Heart left ventricle (tissue), 16 donors: Measurements from ENCODE around the gene STX10. TPM values are rescaled to one million over a fixed set of nuclear protein-coding genes. Genes with fewer than 3 reads are reported as not detected.
A peak's percentile ranks its signal among the peaks of the same experiment; 100 is the strongest.

ENCODE experiments used
- ATAC-seq, 4 donors: fragments of 200-7000 bp; cut with Tn5 transposase; one replicate each; pipeline ENCODE4 v1.9.1; 2020 to 2022; ENCODE audit warnings: moderate library complexity in 4 of 4, mild to moderate bottlenecking in 3 of 4, moderate number of reproducible peaks in 1 of 4
- DNase-seq, 5 donors: peaks; one replicate each; pipeline ENCODE4 v3.0.0-alpha.2; 2020
- H3K27ac ChIP-seq, 12 donors: fragments of 200-600 bp; sonication (generic) in 4 of 12; one replicate each; pipeline versions ENCODE4 v1.5.0 to v1.8.0; 2016 to 2022; ENCODE audit warnings: mild to moderate bottlenecking in 2 of 12
- H3K27me3 ChIP-seq, 9 donors: fragments of 200-600 bp; sonication (generic) in 2 of 9; one replicate each; pipeline versions ENCODE4 v1.5.1 to v1.8.0; 2016 to 2022; ENCODE audit warnings: mild to moderate bottlenecking in 3 of 9
- H3K36me3 ChIP-seq, 9 donors: fragments of 200-600 bp; sonication (generic) in 2 of 9; one replicate each; pipeline versions ENCODE4 v1.5.0 to v1.8.0; 2018 to 2022; ENCODE audit warnings: mild to moderate bottlenecking in 2 of 9
- H3K4me1 ChIP-seq, 12 donors: fragments of 200-600 bp; sonication (generic) in 4 of 12; one replicate each; pipeline versions ENCODE4 v1.5.0 to v1.8.0; 2016 to 2022; ENCODE audit warnings: mild to moderate bottlenecking in 3 of 12
- H3K4me3 ChIP-seq, 12 donors: fragments of 200-600 bp; sonication (generic) in 4 of 12; one replicate each; pipeline versions ENCODE4 v1.5.0 to v1.8.0; 2017 to 2022; ENCODE audit warnings: mild to moderate bottlenecking in 9 of 12, moderate library complexity in 4 of 12
- H3K9me3 ChIP-seq, 12 donors: fragments of 200-600 bp; sonication (generic) in 4 of 12; one replicate each; pipeline versions ENCODE4 v1.5.0 to v1.8.0; 2016 to 2022; ENCODE audit warnings: mild to moderate bottlenecking in 1 of 12
- CTCF ChIP-seq, 12 donors: fragments of 200-600 bp; sonication (generic) in 4 of 12; IDR thresholded peaks; one replicate each; pipeline versions ENCODE4 v1.5.0 to v1.8.0; 2018 to 2022; ENCODE audit warnings: antibody characterized with exemption in 12 of 12, mild to moderate bottlenecking in 5 of 12
- POLR2A ChIP-seq, 2 donors: fragments of 450-650 bp; IDR thresholded peaks; one replicate each; pipeline ENCODE4 v1.6.1; 2017; ENCODE audit warnings: antibody characterized with exemption in 2 of 2, mild to moderate bottlenecking in 2 of 2, moderate library complexity in 2 of 2
- WGBS, 4 donors: extraction: QIAGEN DNeasy Blood & Tissue Kit in 2 of 4; methylation state at CpG; one replicate each; pipeline versions ENCODE4 v1.1.5 to v1.1.7; 2013 to 2018; 5-methylcytosine and 5-hydroxymethylcytosine counted together
- intact Hi-C, 10 donors: fragments of 100-400 bp; cut with DNase I; formaldehyde crosslinking; loops; one replicate each; pipeline versions ENCODE4 v1.11.1 to v1.14.2; 2022
- polyA plus RNA-seq, 2 donors: library from polyadenylated mRNA; stranded (reverse); fragments of 200-250 nt; gene quantifications; one replicate each; pipeline ENCODE4 v1.2.3, GENCODE V29; 2013
- total RNA-seq, 9 donors: library from RNA; depleted of rRNA in 2 of 9; stranded (reverse); fragments of >200 nt in 2 of 9; fragmentation: NEBNext Ultra II Directional in 3 of 9; extraction: Animal tissue kit (Norgen Biotek cat#: 25700) in 3 of 9; gene quantifications; one replicate each; pipeline versions ENCODE4 v1.1.0 to v1.2.4, GENCODE V29; 2016 to 2023
- donor health status: ischemic (EF 13 %, LVEDD 7.1; RV severe dilation, severe dysfunction).
- donor health status: healthy with polysubstance abuse.
- donor health status: DM: no; HTN: yes; CAD: no.
- donor health status: DM: no; HTN: no; CAD: no.
- donor health status: ischemic (EF 25% LVEDD 6.9; RV normal size, moderate dysfunction).
- donor health status: ischemic (EF 25% LVEDD 5.7; RV mildly dilated, moderate dysfunction).
- donor health status: healthy.
- donor health status: DM: yes; HTN: yes; CAD: no.
- donor health status: ischemic (EF 35%, LVEDD 5.7; RV mildly dilated, moderate dysfunction).
- donor health status: nonischemic (EF 11% LVEDD 7.7; RV severe dilation, severe dysfunction).
- donor health status: DM: yes; HTN: yes; CAD: no.
- donor health status: PGD.
- donor health status: ischemic (EF 29% LVEDD 5.4; RV normal size, mild dysfunction).
- donor health status: nonischemic (EF 23%, LVEDD 6.1; RV moderate dilation, normal function).

The STX10 gene
- total and polyA plus RNA-seq, 11 donors, result 24.0 to 64.7 (median 37.2) TPM

GRCh38 chr19:13133241-13133870 lies 16.8 kb downstream of the STX10 start:
- Histone ChIP-seq H3K27ac (peak overlapping the region in 7 of 12 donors; percentile 2 to 79 (median 42)), H3K27me3 (no peaks in the 10 kb centered on the region), H3K4me1 (peaks cover 0 to 33% (median 7%) of the 10 kb centered on the region in 12 donors), H3K4me3 (no peak overlapping the region), H3K9me3 (no peaks in the 10 kb centered on the region), H3K36me3 (peaks cover 0 to 35% (median 31%) of the 10 kb centered on the region in 9 donors)
- WGBS, 4 donors, result 65 to 73% (median 66%) methylated on average over 12 of the region's 12 CpGs
- DNase-seq, result no peak
- no peak for ATAC-seq
- no peak for TF ChIP-seq CTCF (IDR thresholded peaks at IDR 0.05)
- intact Hi-C loops, result no loop called here

- TF ChIP-seq CTCF (IDR thresholded peaks at IDR 0.05) (no peak), POLR2A (IDR thresholded peaks at IDR 0.05) (no peak)
- no peak for DNase-seq
- no peaks in the 10 kb centered on the region for H3K9me3 ChIP-seq
- intact Hi-C loops, result no loop called here
- peaks cover 0 to 28% (median 25%) of the 10 kb centered on the region in 9 donors for H3K36me3 ChIP-seq
- peaks cover 0 to 40% (median 7%) of the 10 kb centered on the region in 12 donors for H3K4me1 ChIP-seq
- no peaks in the 10 kb centered on the region for H3K27me3 ChIP-seq
- 81 to 88% (median 86%) methylated on average over 8 of the region's 8 CpGs for WGBS, 4 donors
- ATAC-seq, result no peak
- peak overlapping the region in 4 of 12 donors; percentile 24 to 79 (median 42) for H3K27ac ChIP-seq
- H3K4me3 ChIP-seq, result no peak overlapping the region
These were observed 17.5 kb downstream of the STX10 start for GRCh38 chr19:13132471-13133180.

GRCh38 chr19:13130886-13131490 lies 19.2 kb downstream of the STX10 start:
- Histone ChIP-seq H3K4me3 (no peak overlapping the region), H3K27me3 (no peaks in the 10 kb centered on the region), H3K4me1 (peaks cover 0 to 40% (median 7%) of the 10 kb centered on the region in 12 donors), H3K36me3 (peaks cover 0 to 18% (median 10%) of the 10 kb centered on the region in 9 donors), H3K27ac (no peak overlapping the region), H3K9me3 (no peaks in the 10 kb centered on the region)
- ATAC-seq, result no peak
- intact Hi-C loops, result no loop called here
- WGBS, 4 donors, result 97 to 100% (median 98%) methylated on average over 3 of the region's 3 CpGs
- no peak for TF ChIP-seq POLR2A (IDR thresholded peaks at IDR 0.05)
- no peak for TF ChIP-seq CTCF (IDR thresholded peaks at IDR 0.05)
- DNase-seq, result no peak

GRCh38 chr19:13129384-13129783 lies 20.8 kb downstream of the STX10 start:
- DNase-seq, result no peak
- intact Hi-C loops, result no loop called here
- Histone ChIP-seq H3K36me3 (peaks cover 0 to 7% (median 0%) of the 10 kb centered on the region in 9 donors), H3K9me3 (no peaks in the 10 kb centered on the region), H3K4me1 (peaks cover 0 to 35% (median 7%) of the 10 kb centered on the region in 12 donors), H3K27me3 (no peaks in the 10 kb centered on the region), H3K27ac (no peak overlapping the region), H3K4me3 (no peak overlapping the region)
- TF ChIP-seq CTCF (IDR thresholded peaks at IDR 0.05), result no peak
- no peak for TF ChIP-seq POLR2A (IDR thresholded peaks at IDR 0.05)
- WGBS, 4 donors, result 84 to 100% (median 94%) methylated on average over 1 to 9 of the region's 9 CpGs
- no peak for ATAC-seq
